ENCODE data around the gene NOTCH1.

- TF ChIP-seq CTCF (conservative IDR thresholded peaks at IDR 0.05) (no peak), EZH2 (IDR thresholded peaks at IDR 0.05; ENCODE audit: low read depth) (no peak)
Observed at GRCh38 chr9:136552117-136552703, 6.4 kb upstream of the NOTCH1 start.
